ENCODE results near the gene FLT1. TPM values are rescaled to one million over a fixed set of nuclear protein-coding genes. Genes with fewer than 3 reads are reported as not detected.

FLT1 gene
- polyA plus RNA-seq, 3 donors from 2014 or later = not detected

GRCh38 chr13:28338006-28338574 lies 156.8 kb downstream of the FLT1 start:
- no peak overlapping the region for H3K27ac Mint-ChIP-seq
- no peaks in the 10 kb centered on the region for H3K4me1 Mint-ChIP-seq
- H3K4me3 Mint-ChIP-seq = no peak overlapping the region
- H3K27me3 Mint-ChIP-seq (ENCODE audit: low read depth in 3 of 3) = peaks cover 4 to 10% (median 6%) of the 10 kb centered on the region in 3 donors
- no peak for DNase-seq
- no peaks in the 10 kb centered on the region for H3K9me3 Mint-ChIP-seq
- H3K36me3 Mint-ChIP-seq = no peaks in the 10 kb centered on the region

- DNase-seq = no peak
- Mint-ChIP-seq H3K36me3 (no peaks in the 10 kb centered on the region), H3K4me3 (no peak overlapping the region), H3K27ac (no peak overlapping the region), H3K27me3 (ENCODE audit: low read depth in 3 of 3) (peaks cover 4 to 9% (median 6%) of the 10 kb centered on the region in 3 donors), H3K9me3 (no peaks in the 10 kb centered on the region), H3K4me1 (no peaks in the 10 kb centered on the region)
These were observed 157.5 kb downstream of the FLT1 start for GRCh38 chr13:28337166-28338005.

- DNase-seq = no peak
- Mint-ChIP-seq H3K27ac (no peak overlapping the region), H3K9me3 (no peaks in the 10 kb centered on the region), H3K36me3 (no peaks in the 10 kb centered on the region), H3K27me3 (ENCODE audit: low read depth in 3 of 3) (peaks cover 4 to 9% (median 5%) of the 10 kb centered on the region in 3 donors), H3K4me3 (no peak overlapping the region), H3K4me1 (no peaks in the 10 kb centered on the region)
These were observed 158.7 kb downstream of the FLT1 start for GRCh38 chr13:28336193-28336657.

- H3K4me3 Mint-ChIP-seq = no peak overlapping the region
- no peaks in the 10 kb centered on the region for H3K9me3 Mint-ChIP-seq
- no peak for DNase-seq
- no peaks in the 10 kb centered on the region for H3K36me3 Mint-ChIP-seq
- H3K27ac Mint-ChIP-seq = no peak overlapping the region
- no peaks in the 10 kb centered on the region for H3K4me1 Mint-ChIP-seq
- peaks cover 4 to 9% (median 5%) of the 10 kb centered on the region in 3 donors for H3K27me3 Mint-ChIP-seq (ENCODE audit: low read depth in 3 of 3)
These were observed 161.6 kb downstream of the FLT1 start for GRCh38 chr13:28333204-28333881.

- no peaks in the 10 kb centered on the region for H3K4me1 Mint-ChIP-seq
- no peak overlapping the region for H3K27ac Mint-ChIP-seq
- H3K27me3 Mint-ChIP-seq (ENCODE audit: low read depth in 3 of 3) = peaks cover 0 to 3% (median 3%) of the 10 kb centered on the region in 3 donors
- no peak for DNase-seq
- no peaks in the 10 kb centered on the region for H3K36me3 Mint-ChIP-seq
- H3K4me3 Mint-ChIP-seq = no peak overlapping the region
- no peaks in the 10 kb centered on the region for H3K9me3 Mint-ChIP-seq
These were observed 165.4 kb downstream of the FLT1 start for GRCh38 chr13:28329395-28330158.

GRCh38 chr13:28328271-28328607 lies 166.7 kb downstream of the FLT1 start:
- no peak overlapping the region for H3K4me3 Mint-ChIP-seq
- no peak overlapping the region for H3K27ac Mint-ChIP-seq
- DNase-seq = no peak
- no peaks in the 10 kb centered on the region for H3K36me3 Mint-ChIP-seq
- H3K27me3 Mint-ChIP-seq (ENCODE audit: low read depth in 3 of 3) = peaks cover 0 to 3% (median 0%) of the 10 kb centered on the region in 3 donors
- H3K4me1 Mint-ChIP-seq = no peaks in the 10 kb centered on the region
- no peaks in the 10 kb centered on the region for H3K9me3 Mint-ChIP-seq

- no peak for DNase-seq
- Mint-ChIP-seq H3K27me3 (ENCODE audit: low read depth in 3 of 3) (peaks cover 0 to 3% (median 0%) of the 10 kb centered on the region in 3 donors), H3K4me1 (no peaks in the 10 kb centered on the region), H3K4me3 (no peak overlapping the region), H3K27ac (no peak overlapping the region), H3K36me3 (no peaks in the 10 kb centered on the region), H3K9me3 (no peaks in the 10 kb centered on the region)
These were observed 167.3 kb downstream of the FLT1 start for GRCh38 chr13:28327373-28328270.

GRCh38 chr13:28326056-28326455 lies 168.9 kb downstream of the FLT1 start:
- Mint-ChIP-seq H3K9me3 (no peaks in the 10 kb centered on the region), H3K4me3 (no peak overlapping the region), H3K4me1 (no peaks in the 10 kb centered on the region), H3K36me3 (no peaks in the 10 kb centered on the region), H3K27me3 (ENCODE audit: low read depth in 3 of 3) (peaks cover 0 to 3% (median 0%) of the 10 kb centered on the region in 3 donors), H3K27ac (no peak overlapping the region)
- DNase-seq = no peak

- H3K4me1 Mint-ChIP-seq = no peaks in the 10 kb centered on the region
- H3K27ac Mint-ChIP-seq = no peak overlapping the region
- H3K27me3 Mint-ChIP-seq (ENCODE audit: low read depth in 3 of 3) = peaks cover 0 to 3% (median 0%) of the 10 kb centered on the region in 3 donors
- no peaks in the 10 kb centered on the region for H3K36me3 Mint-ChIP-seq
- no peaks in the 10 kb centered on the region for H3K9me3 Mint-ChIP-seq
- H3K4me3 Mint-ChIP-seq = no peak overlapping the region
- no peak for DNase-seq
These were observed 169.9 kb downstream of the FLT1 start for GRCh38 chr13:28325022-28325421.

GRCh38 chr13:28324181-28324789 lies 170.6 kb downstream of the FLT1 start:
- Mint-ChIP-seq H3K27me3 (ENCODE audit: low read depth in 3 of 3) (peaks cover 0 to 3% (median 0%) of the 10 kb centered on the region in 3 donors), H3K9me3 (no peaks in the 10 kb centered on the region), H3K36me3 (no peaks in the 10 kb centered on the region), H3K27ac (no peak overlapping the region), H3K4me1 (no peaks in the 10 kb centered on the region), H3K4me3 (no peak overlapping the region)
- DNase-seq = peak; percentile 37 to 50 (median 45)

- H3K9me3 Mint-ChIP-seq = no peaks in the 10 kb centered on the region
- no peak overlapping the region for H3K4me3 Mint-ChIP-seq
- no peak overlapping the region for H3K27ac Mint-ChIP-seq
- no peaks in the 10 kb centered on the region for H3K27me3 Mint-ChIP-seq (ENCODE audit: low read depth in 3 of 3)
- H3K36me3 Mint-ChIP-seq = no peaks in the 10 kb centered on the region
- no peaks in the 10 kb centered on the region for H3K4me1 Mint-ChIP-seq
- no peak for DNase-seq
These were observed 172.5 kb downstream of the FLT1 start for GRCh38 chr13:28322256-28322905.

- H3K27me3 Mint-ChIP-seq (ENCODE audit: low read depth in 3 of 3) = no peaks in the 10 kb centered on the region
- no peaks in the 10 kb centered on the region for H3K9me3 Mint-ChIP-seq
- no peaks in the 10 kb centered on the region for H3K36me3 Mint-ChIP-seq
These were observed 173.2 kb downstream of the FLT1 start for GRCh38 chr13:28321756-28322155.

More at GRCh38 chr13:28321756-28322155, 173.2 kb downstream of the FLT1 start:
- DNase-seq = no peak
- no peak overlapping the region for H3K27ac Mint-ChIP-seq
- H3K4me3 Mint-ChIP-seq = no peak overlapping the region
- peaks cover 0 to 2% of the 10 kb centered on the region in 2 donors for H3K4me1 Mint-ChIP-seq

Measured in immature natural killer cell (primary cell).